Glutamatergic neuron (in vitro differentiated cells): ENCODE data around the gene RPS10. TPM values are rescaled to one million over a fixed set of nuclear protein-coding genes. Genes with fewer than 3 reads are reported as not detected.

Experiments used
- DNase-seq: peaks from one replicate; pipeline ENCODE4 v3.0.0; 2022
- H3K27ac Mint-ChIP-seq: one replicate; pipeline ENCODE4 v1.8.0; 2020; ENCODE audit warnings: mild to moderate bottlenecking, mixed read lengths, inconsistent platforms; ENCODE audit not compliant: unreplicated experiment
- H3K27me3 Mint-ChIP-seq: one replicate; pipeline ENCODE4 v1.8.0; 2020; ENCODE audit warnings: mild to moderate bottlenecking, moderate library complexity, mixed read lengths, inconsistent platforms; ENCODE audit not compliant: unreplicated experiment
- H3K36me3 Mint-ChIP-seq: one replicate; pipeline ENCODE4 v1.8.0; 2020; ENCODE audit warnings: mild to moderate bottlenecking, mixed read lengths, inconsistent platforms; ENCODE audit not compliant: unreplicated experiment
- H3K4me1 Mint-ChIP-seq: one replicate; pipeline ENCODE4 v1.8.0; 2020; ENCODE audit warnings: mild to moderate bottlenecking, low read depth, mixed read lengths, inconsistent platforms; ENCODE audit not compliant: unreplicated experiment
- H3K4me3 Mint-ChIP-seq: one replicate; pipeline ENCODE4 v1.8.0; 2020; ENCODE audit warnings: mild to moderate bottlenecking, mixed read lengths, inconsistent platforms; ENCODE audit not compliant: unreplicated experiment
- H3K9me3 Mint-ChIP-seq: one replicate; pipeline ENCODE4 v1.8.0; 2020; ENCODE audit warnings: mild to moderate bottlenecking, moderate library complexity, mixed read lengths, inconsistent platforms; ENCODE audit not compliant: unreplicated experiment
- total RNA-seq: library from RNA; stranded (reverse); fragmentation: NEBNext Ultra II Directional; extraction: Animal tissue kit (Norgen Biotek cat#: 25700); gene quantifications from one replicate; pipeline ENCODE4 v1.2.1, GENCODE V29; 2021; ENCODE audit not compliant: unreplicated experiment
- TF ChIP-seq, protein P1 (sequence below): fragments of 200-600 bp; sonication (generic); IDR thresholded peaks from one replicate; pipeline ENCODE4 v1.5.0; 2021; ENCODE audit not compliant: partially characterized antibody, unreplicated experiment

The RPS10 gene
- total RNA-seq, 1 donor from 2014 or later = 643 TPM

DNA sequence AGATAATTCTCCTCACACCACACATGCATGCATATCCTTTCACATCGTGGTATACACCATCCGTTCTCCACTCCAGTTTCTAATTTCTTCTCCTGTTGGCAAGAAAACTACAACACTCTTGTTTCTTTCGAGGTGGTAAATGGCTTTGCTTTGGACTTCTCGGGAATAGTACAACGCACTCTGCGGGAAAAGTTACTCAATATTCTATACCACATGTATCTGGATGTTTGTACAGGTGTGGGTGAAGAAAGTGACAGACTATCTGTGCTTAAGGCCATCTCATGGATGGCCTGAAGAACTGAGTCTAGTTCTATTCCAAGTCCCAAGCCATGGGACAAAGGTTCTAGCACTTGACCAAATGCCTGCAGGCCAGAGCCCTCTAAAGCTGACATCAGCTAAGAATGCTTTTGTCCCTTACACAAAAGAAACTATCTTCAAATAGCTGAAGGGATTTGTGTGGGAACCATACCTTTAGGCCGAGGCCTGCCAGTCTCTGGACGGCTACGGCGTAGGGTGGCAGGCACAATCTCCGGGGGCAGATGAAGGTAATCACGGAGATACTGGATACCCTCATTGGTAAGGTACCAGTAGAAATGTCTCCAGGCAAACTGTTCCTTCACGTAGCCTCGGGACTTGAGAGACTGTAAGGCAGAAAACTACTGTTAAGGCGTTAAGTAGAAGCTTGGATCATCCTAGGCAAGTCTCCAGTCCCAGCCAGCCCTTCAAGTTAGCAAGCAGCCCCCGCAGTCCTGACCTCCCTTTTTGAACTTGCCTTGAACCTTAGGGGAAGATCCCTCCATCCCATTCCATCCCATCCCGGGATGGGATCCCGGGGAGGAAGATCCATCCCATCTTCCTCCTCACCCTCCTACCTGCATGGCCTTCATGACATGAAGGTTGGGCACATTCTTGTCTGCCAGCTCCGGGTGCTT, 1.4 kb downstream of the RPS10 start:
- Mint-ChIP-seq H3K27me3 (no peaks in the 10 kb centered on the region), H3K9me3 (no peaks in the 10 kb centered on the region), H3K27ac (peak overlapping the region; percentile 96), H3K4me3 (peak overlapping the region; percentile 95), H3K4me1 (no peaks in the 10 kb centered on the region), H3K36me3 (no peaks in the 10 kb centered on the region)
- TF ChIP-seq, protein P1, sequence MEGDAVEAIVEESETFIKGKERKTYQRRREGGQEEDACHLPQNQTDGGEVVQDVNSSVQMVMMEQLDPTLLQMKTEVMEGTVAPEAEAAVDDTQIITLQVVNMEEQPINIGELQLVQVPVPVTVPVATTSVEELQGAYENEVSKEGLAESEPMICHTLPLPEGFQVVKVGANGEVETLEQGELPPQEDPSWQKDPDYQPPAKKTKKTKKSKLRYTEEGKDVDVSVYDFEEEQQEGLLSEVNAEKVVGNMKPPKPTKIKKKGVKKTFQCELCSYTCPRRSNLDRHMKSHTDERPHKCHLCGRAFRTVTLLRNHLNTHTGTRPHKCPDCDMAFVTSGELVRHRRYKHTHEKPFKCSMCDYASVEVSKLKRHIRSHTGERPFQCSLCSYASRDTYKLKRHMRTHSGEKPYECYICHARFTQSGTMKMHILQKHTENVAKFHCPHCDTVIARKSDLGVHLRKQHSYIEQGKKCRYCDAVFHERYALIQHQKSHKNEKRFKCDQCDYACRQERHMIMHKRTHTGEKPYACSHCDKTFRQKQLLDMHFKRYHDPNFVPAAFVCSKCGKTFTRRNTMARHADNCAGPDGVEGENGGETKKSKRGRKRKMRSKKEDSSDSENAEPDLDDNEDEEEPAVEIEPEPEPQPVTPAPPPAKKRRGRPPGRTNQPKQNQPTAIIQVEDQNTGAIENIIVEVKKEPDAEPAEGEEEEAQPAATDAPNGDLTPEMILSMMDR = no peak
- no peak for DNase-seq

DNA sequence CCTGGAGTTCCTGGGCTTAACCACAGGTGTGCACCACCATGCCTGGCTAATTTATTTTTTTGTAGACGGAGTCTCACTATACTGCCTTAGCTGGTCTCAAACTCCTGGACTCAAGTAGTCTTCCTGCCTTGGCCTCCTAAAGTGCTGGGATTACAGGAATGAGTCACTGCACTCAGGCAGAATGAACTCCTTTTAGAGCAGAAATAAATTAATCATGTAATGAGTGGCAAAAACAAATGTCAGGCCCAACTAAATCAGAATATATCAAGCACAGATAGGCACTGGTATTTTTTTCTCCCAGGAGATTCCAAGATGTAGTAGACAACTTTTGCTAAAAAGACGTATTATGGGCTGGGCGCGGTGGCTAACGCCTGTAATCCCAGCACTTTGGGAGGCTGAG, 2.6 kb downstream of the RPS10 start:
- H3K27me3 Mint-ChIP-seq = no peaks in the 10 kb centered on the region
- TF ChIP-seq, protein P1 = no peak
- H3K4me3 Mint-ChIP-seq = no peak overlapping the region
- no peaks in the 10 kb centered on the region for H3K4me1 Mint-ChIP-seq
- DNase-seq = no peak
- H3K9me3 Mint-ChIP-seq = no peaks in the 10 kb centered on the region
- no peak overlapping the region for H3K27ac Mint-ChIP-seq
- H3K36me3 Mint-ChIP-seq = no peaks in the 10 kb centered on the region

DNA sequence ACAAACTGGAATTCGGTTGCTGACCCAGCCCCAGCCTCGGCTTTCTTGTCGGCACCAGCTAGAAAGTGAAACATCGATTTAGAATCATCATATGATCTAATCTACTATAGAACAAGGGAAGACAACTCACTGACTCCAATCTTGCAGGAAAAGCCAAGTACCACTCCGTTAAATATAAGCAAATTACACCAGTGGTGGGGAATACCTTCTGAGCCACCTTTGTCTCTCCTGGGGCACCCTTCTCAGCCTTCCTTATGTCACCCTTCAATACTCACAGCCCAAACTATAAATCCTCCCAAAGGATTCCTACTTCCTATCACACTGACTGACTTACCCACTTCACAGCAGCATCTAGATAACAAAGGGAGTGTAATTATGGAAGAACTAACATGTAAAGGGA, 7.5 kb downstream of the RPS10 start:
- Mint-ChIP-seq H3K4me1 (no peaks in the 10 kb centered on the region), H3K36me3 (no peaks in the 10 kb centered on the region), H3K9me3 (no peaks in the 10 kb centered on the region), H3K4me3 (no peak overlapping the region), H3K27ac (no peak overlapping the region), H3K27me3 (no peaks in the 10 kb centered on the region)
- TF ChIP-seq, protein P1 = no peak
- no peak for DNase-seq

DNA sequence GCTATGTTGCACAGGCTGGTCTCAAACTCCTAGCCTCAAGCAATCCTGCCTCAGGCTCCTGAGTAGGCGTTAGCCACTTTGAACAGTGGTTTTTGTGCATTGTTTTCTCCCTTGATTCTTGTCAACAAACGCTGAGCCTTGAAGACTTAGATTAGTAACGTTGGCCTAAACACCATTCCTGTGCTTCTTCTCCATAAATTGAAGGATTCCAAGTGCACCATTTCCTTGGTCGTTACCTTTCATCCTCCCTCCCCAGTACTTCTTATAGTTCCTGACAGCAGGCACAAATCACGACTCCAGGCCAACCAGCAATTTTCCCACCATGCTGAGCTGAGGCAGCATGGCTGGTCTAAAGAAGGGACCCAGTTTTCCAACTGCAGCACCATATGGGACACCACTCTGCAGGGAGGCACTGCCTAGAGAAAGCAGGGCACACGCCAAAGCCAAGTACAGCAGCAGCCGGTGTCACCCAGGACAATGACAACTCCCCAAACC, 8.9 kb downstream of the RPS10 start:
- H3K36me3 Mint-ChIP-seq = no peaks in the 10 kb centered on the region
- TF ChIP-seq, protein P1 = no peak
- H3K27me3 Mint-ChIP-seq = no peaks in the 10 kb centered on the region
- peak overlapping the region; percentile 56 for H3K27ac Mint-ChIP-seq
- H3K9me3 Mint-ChIP-seq = no peaks in the 10 kb centered on the region
- no peaks in the 10 kb centered on the region for H3K4me1 Mint-ChIP-seq
- H3K4me3 Mint-ChIP-seq = no peak overlapping the region
- no peak for DNase-seq
